Measurements from ENCODE around the gene SMPX. TPM values are rescaled to one million over a fixed set of nuclear protein-coding genes. Genes with fewer than 3 reads are reported as not detected.

SMPX gene
- total RNA-seq, 1 experiment from 2014 or later, result not detected

DNA sequence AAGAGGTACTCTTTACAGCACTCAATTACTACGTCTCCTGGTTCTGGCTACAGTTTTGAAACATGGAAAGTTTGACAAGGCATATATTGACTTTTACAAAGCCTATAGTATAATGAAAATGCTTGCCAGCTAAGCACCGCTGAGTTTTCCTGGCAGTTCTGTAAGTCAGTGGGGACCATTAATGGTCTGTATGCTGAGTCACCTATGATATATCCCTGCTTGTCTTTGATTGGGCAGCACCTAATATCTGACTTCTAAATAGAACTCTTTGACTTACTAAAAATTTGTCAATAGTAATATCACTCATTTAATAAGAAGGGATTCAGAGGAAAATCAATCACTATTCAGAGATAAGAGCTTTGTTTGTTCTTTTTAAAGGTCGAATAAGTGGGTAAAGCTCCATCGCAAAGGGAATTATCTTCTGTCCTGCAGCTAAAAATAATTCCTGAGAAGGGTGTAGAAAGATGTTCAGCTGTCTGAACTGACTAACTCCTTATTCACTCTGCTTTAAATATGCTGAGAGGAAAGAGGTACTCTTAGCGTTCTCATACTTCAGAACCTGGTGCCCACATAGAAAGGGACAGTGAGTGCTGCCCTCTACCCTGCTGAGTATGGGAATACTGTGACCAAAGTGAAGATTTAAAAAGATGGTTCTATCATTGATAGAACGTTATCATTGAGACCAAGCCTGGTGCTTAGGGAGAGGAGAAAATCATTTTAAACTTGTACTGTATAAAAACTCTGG is 959 bp downstream of the SMPX start:
- Mint-ChIP-seq H3K27ac (ENCODE audit: low read depth, unreplicated experiment) (no peak overlapping the region), H3K9me3 (ENCODE audit: unreplicated experiment) (no peaks in the 10 kb centered on the region), H3K4me1 (ENCODE audit: insufficient read depth, unreplicated experiment) (no peaks in the 10 kb centered on the region), H3K27me3 (ENCODE audit: insufficient read depth, unreplicated experiment) (peaks cover 30% of the 10 kb centered on the region), H3K36me3 (ENCODE audit: insufficient read depth, unreplicated experiment) (no peaks in the 10 kb centered on the region), H3K4me3 (ENCODE audit: unreplicated experiment) (no peak overlapping the region)
- ChIA-PET CTCF (interaction anchor here (0.6 to 3.3 kb wide), 4 partner anchors 10 to 56 kb away, joined by 3 to 15 read pairs (median 4); no protein-coding TSS in a partner anchor), POLR2A (no interaction called here)
- BruUV-seq (replicated peaks), result no TSS peak
- DNase-seq (ENCODE audit: unreplicated experiment), result no peak
- TF ChIP-seq, protein P1, sequence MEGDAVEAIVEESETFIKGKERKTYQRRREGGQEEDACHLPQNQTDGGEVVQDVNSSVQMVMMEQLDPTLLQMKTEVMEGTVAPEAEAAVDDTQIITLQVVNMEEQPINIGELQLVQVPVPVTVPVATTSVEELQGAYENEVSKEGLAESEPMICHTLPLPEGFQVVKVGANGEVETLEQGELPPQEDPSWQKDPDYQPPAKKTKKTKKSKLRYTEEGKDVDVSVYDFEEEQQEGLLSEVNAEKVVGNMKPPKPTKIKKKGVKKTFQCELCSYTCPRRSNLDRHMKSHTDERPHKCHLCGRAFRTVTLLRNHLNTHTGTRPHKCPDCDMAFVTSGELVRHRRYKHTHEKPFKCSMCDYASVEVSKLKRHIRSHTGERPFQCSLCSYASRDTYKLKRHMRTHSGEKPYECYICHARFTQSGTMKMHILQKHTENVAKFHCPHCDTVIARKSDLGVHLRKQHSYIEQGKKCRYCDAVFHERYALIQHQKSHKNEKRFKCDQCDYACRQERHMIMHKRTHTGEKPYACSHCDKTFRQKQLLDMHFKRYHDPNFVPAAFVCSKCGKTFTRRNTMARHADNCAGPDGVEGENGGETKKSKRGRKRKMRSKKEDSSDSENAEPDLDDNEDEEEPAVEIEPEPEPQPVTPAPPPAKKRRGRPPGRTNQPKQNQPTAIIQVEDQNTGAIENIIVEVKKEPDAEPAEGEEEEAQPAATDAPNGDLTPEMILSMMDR (IDR thresholded peaks at IDR 0.05; ENCODE audit: unreplicated experiment), result no peak
- intact Hi-C loops (cut with micrococcal nuclease), result no loop called here

DNA sequence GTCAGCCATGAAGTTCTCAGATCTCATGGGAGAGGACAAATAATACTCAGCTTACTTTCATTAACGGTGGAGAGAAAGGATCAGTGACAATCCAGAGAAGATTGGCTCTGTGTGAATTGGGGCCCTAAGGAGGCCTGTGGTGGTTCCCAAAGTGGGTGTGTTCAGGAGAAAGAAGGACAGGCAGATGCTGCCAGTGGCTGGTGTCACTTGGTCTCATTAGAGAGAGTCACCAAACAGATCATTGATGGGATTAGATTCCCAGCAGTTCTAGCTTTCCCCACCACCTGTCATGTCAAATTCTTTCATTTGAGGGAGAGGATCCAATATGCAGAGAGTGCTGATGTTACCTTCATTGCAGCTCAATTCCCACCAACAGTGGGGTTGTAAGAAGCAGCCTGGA is 8.0 kb downstream of the SMPX start:
- ChIA-PET POLR2A (no interaction called here), CTCF (no interaction called here)
- BruUV-seq (replicated peaks), result no TSS peak
- intact Hi-C loops (cut with micrococcal nuclease), result loop anchor here (5.0 kb wide), 1 partner anchor 227 kb away; no protein-coding TSS in a partner anchor
- Mint-ChIP-seq H3K27ac (ENCODE audit: low read depth, unreplicated experiment) (no peak overlapping the region), H3K27me3 (ENCODE audit: insufficient read depth, unreplicated experiment) (peaks cover 56% of the 10 kb centered on the region), H3K9me3 (ENCODE audit: unreplicated experiment) (no peaks in the 10 kb centered on the region), H3K4me1 (ENCODE audit: insufficient read depth, unreplicated experiment) (no peaks in the 10 kb centered on the region), H3K4me3 (ENCODE audit: unreplicated experiment) (no peak overlapping the region), H3K36me3 (ENCODE audit: insufficient read depth, unreplicated experiment) (peaks cover 5% of the 10 kb centered on the region)
- no peak for DNase-seq (ENCODE audit: unreplicated experiment)
- TF ChIP-seq, protein P1 (IDR thresholded peaks at IDR 0.05; ENCODE audit: unreplicated experiment), result no peak

DNA sequence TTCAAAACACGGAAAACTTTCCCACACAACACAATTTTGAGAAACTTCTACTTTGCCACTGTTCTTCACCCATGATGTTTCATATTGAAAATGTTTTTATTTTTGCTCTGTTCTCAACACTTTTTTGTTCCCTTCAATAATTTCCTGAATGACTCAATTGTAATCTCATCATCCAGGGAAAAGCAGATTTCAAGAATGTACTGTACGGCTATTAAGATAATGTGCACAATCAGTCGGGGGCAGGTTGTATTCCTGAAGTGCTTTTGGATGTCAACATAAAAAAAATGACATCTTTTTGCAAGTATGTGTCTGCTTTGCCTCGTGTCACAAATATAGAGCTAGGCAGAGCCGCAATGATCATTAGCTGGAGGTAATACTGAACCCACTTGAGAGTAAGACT is 9.7 kb downstream of the SMPX start:
- no peaks in the 10 kb centered on the region for H3K4me1 Mint-ChIP-seq (ENCODE audit: insufficient read depth, unreplicated experiment)
- TF ChIP-seq, protein P1 (IDR thresholded peaks at IDR 0.05; ENCODE audit: unreplicated experiment), result no peak
- H3K4me3 Mint-ChIP-seq (ENCODE audit: unreplicated experiment), result no peak overlapping the region
- BruUV-seq (replicated peaks), result no TSS peak
- H3K27me3 Mint-ChIP-seq (ENCODE audit: insufficient read depth, unreplicated experiment), result peaks cover 67% of the 10 kb centered on the region
- ChIA-PET POLR2A (no interaction called here), CTCF (interaction anchor here (1.1 kb wide), 1 partner anchor 37 kb away, joined by 3 read pairs; no protein-coding TSS in a partner anchor)
- H3K9me3 Mint-ChIP-seq (ENCODE audit: unreplicated experiment), result no peaks in the 10 kb centered on the region
- H3K36me3 Mint-ChIP-seq (ENCODE audit: insufficient read depth, unreplicated experiment), result peaks cover 5% of the 10 kb centered on the region
- intact Hi-C loops (cut with micrococcal nuclease), result loop anchor here (5.0 kb wide), 1 partner anchor 229 kb away; no protein-coding TSS in a partner anchor
- no peak for DNase-seq (ENCODE audit: unreplicated experiment)
- no peak overlapping the region for H3K27ac Mint-ChIP-seq (ENCODE audit: low read depth, unreplicated experiment)

DNA sequence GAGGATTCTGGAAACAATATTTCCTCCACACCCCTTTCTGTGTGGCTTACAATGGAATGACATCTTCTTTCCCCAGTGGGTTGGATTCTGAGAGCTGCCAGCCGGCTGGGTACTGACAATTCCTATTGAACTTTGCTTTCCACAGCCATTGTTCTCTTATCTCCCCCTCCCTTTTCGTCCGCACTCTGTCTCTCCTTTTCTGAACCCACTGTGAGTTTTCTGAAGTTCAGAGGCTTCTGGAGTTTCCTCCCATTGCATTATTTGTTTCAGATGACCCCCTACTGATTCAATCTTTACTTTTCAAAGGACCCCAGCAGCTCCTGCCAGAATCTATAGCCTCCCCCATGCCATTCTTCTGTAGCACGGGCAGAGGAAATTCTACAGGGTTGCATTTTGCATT is 10.4 kb downstream of the SMPX start:
- no peak for DNase-seq (ENCODE audit: unreplicated experiment)
- TF ChIP-seq, protein P1 (IDR thresholded peaks at IDR 0.05; ENCODE audit: unreplicated experiment), result no peak
- H3K9me3 Mint-ChIP-seq (ENCODE audit: unreplicated experiment), result no peaks in the 10 kb centered on the region
- intact Hi-C loops (cut with micrococcal nuclease), result loop anchor here (5.0 kb wide), 1 partner anchor 230 kb away; no protein-coding TSS in a partner anchor
- H3K4me3 Mint-ChIP-seq (ENCODE audit: unreplicated experiment), result no peak overlapping the region
- H3K36me3 Mint-ChIP-seq (ENCODE audit: insufficient read depth, unreplicated experiment), result peaks cover 5% of the 10 kb centered on the region
- BruUV-seq (replicated peaks), result no TSS peak
- POLR2A ChIA-PET, result no interaction called here
- H3K27me3 Mint-ChIP-seq (ENCODE audit: insufficient read depth, unreplicated experiment), result peaks cover 68% of the 10 kb centered on the region
- H3K27ac Mint-ChIP-seq (ENCODE audit: low read depth, unreplicated experiment), result no peak overlapping the region
- CTCF ChIA-PET, result interaction anchor here (1.3 to 2.9 kb wide), 2 partner anchors 9 to 14 kb away, joined by 6 to 15 read pairs; partner anchors contain the start of gene SMPX
- no peaks in the 10 kb centered on the region for H3K4me1 Mint-ChIP-seq (ENCODE audit: insufficient read depth, unreplicated experiment)

All from MCF 10A (cell line).